IPS-15b (cell line): Measurements from ENCODE around the gene CAP1.
"Not testable (repeated sequence)": the region's sequence is repeated elsewhere in the genome, so short reads cannot be mapped to it uniquely, and the experiment has no call there.

Experiments
- H3K27me3 ChIP-seq: one replicate; pipeline ENCODE4 v1.6.1; 2013; ENCODE audit warnings: low read length; ENCODE audit not compliant: control insufficient read depth, insufficient read depth
- H3K36me3 ChIP-seq: one replicate; pipeline ENCODE4 v1.6.1; 2013; ENCODE audit warnings: low read length; ENCODE audit not compliant: control insufficient read depth, insufficient read depth
- H3K4me1 ChIP-seq: one replicate; pipeline ENCODE4 v1.6.1; 2013; ENCODE audit warnings: mild to moderate bottlenecking, low read length; ENCODE audit not compliant: control insufficient read depth, insufficient read depth
- H3K4me3 ChIP-seq: one replicate; pipeline ENCODE4 v1.5.1; 2013; ENCODE audit warnings: low read depth, low read length
- H3K9ac ChIP-seq: one replicate; pipeline ENCODE4 v1.6.1; 2013; ENCODE audit warnings: low read depth, mild to moderate bottlenecking, low read length
- H3K9me3 ChIP-seq: one replicate; pipeline ENCODE4 v1.6.1; 2013; ENCODE audit warnings: mild to moderate bottlenecking, low read length; ENCODE audit not compliant: control insufficient read depth, insufficient read depth

The CAP1 gene, protein sequence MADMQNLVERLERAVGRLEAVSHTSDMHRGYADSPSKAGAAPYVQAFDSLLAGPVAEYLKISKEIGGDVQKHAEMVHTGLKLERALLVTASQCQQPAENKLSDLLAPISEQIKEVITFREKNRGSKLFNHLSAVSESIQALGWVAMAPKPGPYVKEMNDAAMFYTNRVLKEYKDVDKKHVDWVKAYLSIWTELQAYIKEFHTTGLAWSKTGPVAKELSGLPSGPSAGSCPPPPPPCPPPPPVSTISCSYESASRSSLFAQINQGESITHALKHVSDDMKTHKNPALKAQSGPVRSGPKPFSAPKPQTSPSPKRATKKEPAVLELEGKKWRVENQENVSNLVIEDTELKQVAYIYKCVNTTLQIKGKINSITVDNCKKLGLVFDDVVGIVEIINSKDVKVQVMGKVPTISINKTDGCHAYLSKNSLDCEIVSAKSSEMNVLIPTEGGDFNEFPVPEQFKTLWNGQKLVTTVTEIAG

DNA sequence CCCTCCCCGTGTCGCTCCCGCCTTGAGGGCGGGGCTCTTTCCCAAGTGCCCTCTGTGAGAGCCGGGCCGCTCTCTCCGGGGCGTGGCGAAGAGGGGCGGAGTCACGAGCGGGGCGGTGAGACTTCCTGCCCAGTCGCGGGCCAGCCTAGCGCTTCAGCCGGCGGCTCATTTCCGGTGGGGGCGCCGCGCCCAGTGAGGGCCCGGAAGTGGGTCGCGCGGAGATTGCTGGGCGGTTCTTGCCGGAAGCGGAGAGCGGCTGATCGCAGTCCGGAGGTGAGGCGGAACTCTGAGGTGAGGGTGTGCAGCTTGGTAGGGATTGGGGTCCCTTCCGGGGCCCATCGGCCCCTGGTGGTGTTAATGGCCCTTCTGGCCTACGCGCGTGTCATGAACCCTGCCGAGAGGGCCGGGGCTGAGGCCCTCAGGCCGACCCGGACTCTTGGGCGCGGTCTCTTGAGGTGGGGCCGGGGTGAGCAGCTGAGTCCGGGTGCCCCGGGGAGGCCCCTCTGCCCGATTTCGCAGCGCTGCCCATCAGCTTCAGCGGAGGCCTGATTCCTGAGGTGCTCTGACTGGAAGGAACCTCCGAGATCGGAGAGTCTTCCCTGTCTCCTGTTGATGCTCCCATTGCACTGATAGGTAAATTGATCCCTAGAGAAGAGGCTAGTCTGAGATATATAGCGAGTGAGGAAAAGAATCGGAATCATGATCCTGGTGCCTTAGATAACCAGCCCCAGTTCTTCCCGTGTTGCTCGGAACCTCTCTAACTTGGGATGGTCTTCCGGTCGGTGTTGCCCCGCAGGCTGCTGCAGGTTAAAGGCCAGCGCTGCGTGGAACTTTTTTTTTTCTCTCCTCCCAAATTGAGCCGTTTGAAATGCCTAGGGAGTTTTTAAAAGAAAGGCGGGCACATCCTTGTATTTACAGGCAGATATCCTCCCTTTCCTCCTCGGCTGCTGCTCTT lies at the start of gene CAP1:
Gene CAP1 (plus strand): TSS at position 219 of the 955 bp plus-strand sequence. CDS start 18,618 bp downstream, outside the sequence.
- Histone ChIP-seq H3K4me3 (peak within 1 kb of the TSS; percentile 97), H3K27me3 (no peaks in the 10 kb centered on the region), H3K4me1 (peaks cover 12% of the 10 kb centered on the region), H3K9me3 (no peaks in the 10 kb centered on the region), H3K9ac (peak within 1 kb of the TSS; percentile 92), H3K36me3 (peaks cover 4% of the 10 kb centered on the region)

DNA sequence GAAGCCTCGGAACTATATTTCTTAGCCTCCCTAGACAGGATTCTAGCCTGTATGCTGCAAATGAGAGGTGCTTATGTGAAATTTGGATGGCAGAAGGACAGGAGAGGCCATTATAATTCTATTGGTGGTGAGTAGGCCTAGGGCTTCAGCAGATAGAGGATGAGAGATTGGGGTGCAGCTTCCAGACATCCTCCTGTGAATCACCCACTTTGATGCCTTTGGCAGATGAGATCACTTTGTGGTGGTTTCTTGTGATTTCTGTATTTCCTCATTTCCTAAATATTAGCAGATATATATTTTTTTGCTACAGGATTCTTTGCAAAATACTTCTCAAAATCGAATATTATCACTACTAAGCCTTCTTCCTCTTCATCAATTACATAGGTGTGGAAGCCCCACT lies 48.3 kb upstream of the CAP1 start:
- no peaks in the 10 kb centered on the region for H3K4me1 ChIP-seq

DNA sequence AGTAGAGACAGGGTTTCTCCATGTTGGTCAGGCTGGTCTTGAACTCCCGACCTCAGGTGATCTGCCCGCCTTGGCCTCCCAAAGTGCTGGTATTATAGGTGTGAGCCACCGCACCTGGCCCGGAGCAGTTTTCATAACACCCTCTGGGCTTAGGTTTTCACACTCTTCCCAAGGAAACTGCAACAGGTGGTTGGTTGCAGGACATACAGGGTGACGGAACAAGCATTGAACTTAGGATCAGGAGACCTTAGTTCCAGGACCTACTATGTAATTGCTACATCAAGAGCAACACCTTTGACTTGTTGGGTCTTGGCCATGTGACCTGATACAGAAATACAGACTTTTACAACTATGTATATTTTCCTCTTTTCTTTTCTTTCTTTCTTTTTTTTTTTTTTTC lies 47.6 kb upstream of the CAP1 start:
- Histone ChIP-seq H3K27me3 (no peaks in the 10 kb centered on the region), H3K4me1 (no peaks in the 10 kb centered on the region), H3K9me3 (no peaks in the 10 kb centered on the region), H3K4me3 (no peak overlapping the region), H3K9ac (no peak overlapping the region), H3K36me3 (no peaks in the 10 kb centered on the region)

More for the DNA sequence above, 48.3 kb upstream of the CAP1 start:
- H3K9ac ChIP-seq: no peak overlapping the region
- no peak overlapping the region for H3K4me3 ChIP-seq
- H3K27me3 ChIP-seq: no peaks in the 10 kb centered on the region
- H3K36me3 ChIP-seq: no peaks in the 10 kb centered on the region
- no peaks in the 10 kb centered on the region for H3K9me3 ChIP-seq

DNA sequence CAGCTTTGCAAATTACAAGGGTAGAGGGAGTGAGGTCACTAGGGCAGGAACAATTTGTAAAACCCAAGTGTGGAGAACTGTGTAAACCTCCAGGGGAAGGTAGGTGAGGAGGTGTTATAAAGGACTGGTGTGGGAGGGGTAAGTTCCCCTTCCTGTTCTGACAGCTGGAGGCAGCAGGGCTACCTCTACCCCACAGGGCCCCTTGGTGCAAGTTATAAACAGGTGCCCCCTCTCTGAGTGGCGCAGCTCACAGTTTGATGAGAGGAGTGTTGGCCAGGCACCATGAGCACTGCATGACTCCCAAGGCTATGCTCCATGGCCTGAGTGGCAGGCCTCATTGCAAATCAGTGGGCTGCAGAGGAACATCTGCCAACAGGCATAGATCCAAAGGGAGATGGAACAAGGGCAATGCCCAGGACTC lies 44.5 kb upstream of the CAP1 start:
- Histone ChIP-seq H3K4me1 (no peaks in the 10 kb centered on the region), H3K4me3 (no peak overlapping the region), H3K9ac (no peak overlapping the region), H3K9me3 (no peaks in the 10 kb centered on the region), H3K27me3 (no peaks in the 10 kb centered on the region), H3K36me3 (no peaks in the 10 kb centered on the region)

DNA sequence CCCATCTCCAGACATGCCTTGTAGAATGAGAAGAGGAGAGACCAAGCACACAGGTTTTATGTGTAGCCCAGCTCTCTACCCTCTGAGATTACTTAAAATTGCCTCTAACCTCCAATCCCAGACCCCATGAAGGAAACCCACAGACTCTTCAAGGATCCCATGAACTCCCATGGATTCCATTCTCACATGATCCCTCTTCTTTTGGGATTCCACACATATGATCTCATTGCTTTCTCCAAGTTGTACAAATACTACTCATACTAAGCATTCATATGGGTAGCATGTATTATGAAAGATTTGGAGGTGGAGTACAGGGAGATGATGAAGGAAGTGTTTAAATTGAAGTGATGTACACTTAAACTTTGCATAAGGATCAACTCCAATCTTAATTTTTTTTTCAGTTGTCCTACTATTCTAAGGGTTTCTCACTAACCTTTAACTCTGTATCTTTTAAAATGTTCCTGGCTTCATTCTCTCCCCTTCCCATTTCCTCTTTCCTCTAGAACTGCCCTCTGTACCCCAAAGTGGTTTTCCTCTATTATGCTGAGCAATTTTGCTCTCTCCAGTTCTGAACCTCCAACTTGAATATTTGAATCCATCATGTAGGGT lies 44.0 kb upstream of the CAP1 start:
- H3K9ac ChIP-seq: no peak overlapping the region
- no peaks in the 10 kb centered on the region for H3K9me3 ChIP-seq
- H3K27me3 ChIP-seq: no peaks in the 10 kb centered on the region
- H3K4me3 ChIP-seq: no peak overlapping the region
- H3K36me3 ChIP-seq: no peaks in the 10 kb centered on the region
- H3K4me1 ChIP-seq: no peaks in the 10 kb centered on the region

DNA sequence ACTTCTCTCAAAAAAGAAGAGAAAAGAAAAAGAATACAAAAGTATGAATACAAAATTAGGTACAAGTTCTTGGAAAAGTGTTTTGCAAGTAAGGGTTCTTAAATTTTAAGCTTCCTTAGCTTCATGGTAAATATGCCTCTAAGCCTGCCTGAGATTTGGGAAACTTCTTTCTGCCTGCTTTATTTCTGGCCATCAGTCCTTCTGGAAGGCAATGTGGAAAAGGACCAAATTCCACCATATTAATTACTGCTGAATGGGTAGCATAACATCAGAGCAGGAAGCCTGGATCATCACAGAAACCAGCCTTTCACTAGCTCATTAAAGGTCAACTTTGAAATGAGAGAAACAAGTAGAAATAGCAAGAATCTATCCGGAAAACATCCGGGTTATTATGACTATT lies 39.1 kb upstream of the CAP1 start:
- Histone ChIP-seq H3K9ac (no peak overlapping the region), H3K4me1 (peaks cover 3% of the 10 kb centered on the region), H3K36me3 (no peaks in the 10 kb centered on the region), H3K9me3 (no peaks in the 10 kb centered on the region), H3K27me3 (no peaks in the 10 kb centered on the region), H3K4me3 (no peak overlapping the region)

DNA sequence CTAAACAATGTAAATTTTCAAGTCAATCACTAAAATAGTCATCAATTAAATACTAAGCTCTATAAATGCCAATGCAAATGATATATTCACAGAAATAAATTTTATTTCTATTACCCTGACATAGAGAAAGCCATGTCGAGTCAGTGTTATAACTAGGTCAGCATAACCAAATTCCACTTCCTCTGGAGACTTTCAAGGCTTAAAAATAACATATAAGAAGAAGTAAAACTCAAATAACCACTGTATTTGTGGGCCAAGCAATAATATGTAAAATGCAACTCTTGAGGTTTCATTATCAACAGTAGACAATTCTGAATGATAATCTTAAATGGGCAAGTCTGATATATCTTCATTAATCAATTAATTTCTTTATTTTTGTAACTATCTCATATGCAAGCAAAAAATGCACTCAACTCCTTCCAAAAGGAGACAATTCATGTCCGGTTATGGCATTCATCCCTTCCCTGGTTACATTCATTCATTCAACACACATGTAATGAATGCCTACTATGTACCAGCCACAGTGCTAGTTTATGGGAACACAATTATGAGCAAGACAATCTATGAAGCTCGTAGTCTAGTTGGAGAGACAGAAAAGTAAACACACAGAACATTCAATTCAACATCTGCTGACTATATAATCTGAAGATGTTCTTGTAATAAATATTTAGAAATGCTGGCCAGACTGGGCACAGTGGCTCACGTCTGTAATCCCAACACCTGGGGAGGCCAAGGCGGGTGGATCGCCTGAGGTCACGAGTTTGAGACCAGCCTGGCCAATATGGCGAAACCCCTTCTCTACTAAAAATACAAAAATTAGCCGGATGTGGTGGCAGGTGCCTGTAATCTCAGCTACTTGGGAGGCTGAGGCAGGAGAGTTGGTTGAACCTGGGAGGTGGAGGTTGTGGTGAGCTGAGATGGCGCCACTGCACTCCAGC lies 37.1 kb upstream of the CAP1 start:
- no peaks in the 10 kb centered on the region for H3K9me3 ChIP-seq
- H3K4me3 ChIP-seq: no peak overlapping the region
- no peaks in the 10 kb centered on the region for H3K36me3 ChIP-seq
- peaks cover 3% of the 10 kb centered on the region for H3K4me1 ChIP-seq
- H3K9ac ChIP-seq: no peak overlapping the region
- no peaks in the 10 kb centered on the region for H3K27me3 ChIP-seq

DNA sequence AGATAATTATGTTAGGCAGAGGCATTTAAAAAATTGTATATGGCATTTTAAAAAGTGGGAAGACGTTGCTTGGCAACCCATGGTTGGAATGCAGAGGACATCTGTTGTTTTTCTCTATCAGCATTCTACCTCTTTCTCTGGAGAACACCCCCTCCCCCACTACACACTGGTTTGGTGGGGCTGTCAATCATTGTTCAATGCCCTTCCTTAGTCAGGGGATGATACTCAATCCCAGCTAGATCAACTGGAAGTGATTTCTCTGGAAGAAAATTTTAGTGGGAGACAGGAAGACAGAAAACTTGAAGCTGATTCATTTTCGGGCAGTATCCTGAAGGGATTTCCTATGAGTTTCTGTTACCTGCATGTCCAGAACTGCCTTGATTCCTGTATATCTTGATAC lies 35.7 kb upstream of the CAP1 start:
- H3K27me3 ChIP-seq: no peaks in the 10 kb centered on the region
- no peak overlapping the region for H3K4me3 ChIP-seq
- H3K9ac ChIP-seq: no peak overlapping the region
- H3K9me3 ChIP-seq: no peaks in the 10 kb centered on the region
- H3K4me1 ChIP-seq: peaks cover 3% of the 10 kb centered on the region
- no peaks in the 10 kb centered on the region for H3K36me3 ChIP-seq

DNA sequence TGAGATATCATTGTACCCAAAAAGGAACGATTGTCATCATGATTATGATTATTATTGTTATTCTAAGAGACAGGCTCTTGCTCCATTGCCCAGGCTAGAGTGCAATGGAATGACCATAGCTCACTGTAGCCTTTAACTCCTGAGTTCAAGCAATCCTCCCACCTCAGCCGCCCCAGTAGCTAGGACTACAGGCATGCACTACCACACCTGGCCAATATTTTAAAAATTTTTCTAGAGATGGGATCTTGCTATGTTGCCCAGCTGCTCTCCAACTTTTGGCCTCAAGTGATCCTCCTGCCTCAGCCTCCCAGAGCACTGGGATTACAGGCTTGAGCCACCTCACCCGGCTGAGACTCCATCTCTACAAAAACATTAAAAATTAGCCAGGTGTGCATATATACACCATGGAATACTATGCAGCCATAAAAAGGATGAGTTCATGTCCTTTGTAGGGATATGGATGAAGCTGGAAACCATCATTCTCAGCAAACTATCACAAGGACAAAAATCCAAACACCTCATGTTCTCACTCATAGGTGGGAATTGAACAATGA lies 33.0 kb upstream of the CAP1 start:
- not testable (repeated sequence) for H3K36me3 ChIP-seq, H3K27me3 ChIP-seq, H3K9ac ChIP-seq, H3K4me3 ChIP-seq, H3K9me3 ChIP-seq, H3K4me1 ChIP-seq

DNA sequence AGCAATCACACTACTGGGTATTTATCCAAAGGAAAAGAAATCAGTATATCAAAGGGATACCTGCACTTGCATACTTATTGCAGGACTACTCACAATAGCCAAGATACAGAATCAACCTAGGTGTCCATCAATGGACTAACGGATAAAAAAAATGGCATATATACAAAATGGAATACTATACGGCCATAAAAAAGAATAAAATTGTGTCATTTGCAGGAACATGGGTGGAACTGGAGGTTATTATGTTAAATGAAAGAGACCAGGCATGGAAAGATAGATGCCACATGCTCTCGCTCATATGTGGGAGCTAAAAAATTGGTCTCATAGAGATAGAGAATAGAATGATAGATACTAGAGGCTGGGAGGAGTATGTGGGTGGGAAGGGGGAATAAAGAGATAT lies 29.3 kb upstream of the CAP1 start:
- no peaks in the 10 kb centered on the region for H3K9me3 ChIP-seq
- no peak overlapping the region for H3K9ac ChIP-seq
- H3K4me3 ChIP-seq: no peak overlapping the region
- H3K27me3 ChIP-seq: no peaks in the 10 kb centered on the region
- H3K4me1 ChIP-seq: no peaks in the 10 kb centered on the region
- no peaks in the 10 kb centered on the region for H3K36me3 ChIP-seq
